ENCODE data around the gene INSL3. TPM values are rescaled to one million over a fixed set of nuclear protein-coding genes. Genes with fewer than 3 reads are reported as not detected.

Gene INSL3
- total RNA-seq, 1 experiment from 2014 or later: not detected

GRCh38 chr19:17855280-17856152, 34.2 kb upstream of the INSL3 start:
- TF ChIP-seq EZH2 (IDR thresholded peaks at IDR 0.05; ENCODE audit: borderline replicate concordance, low read depth, low read length, poor library complexity, severe bottlenecking): no peak
- peak; percentile 97 for TF ChIP-seq CTCF (conservative IDR thresholded peaks at IDR 0.05; ENCODE audit: low read depth, low read length)
- Histone ChIP-seq H3K4me1 (ENCODE audit: insufficient read depth, low read length, poor library complexity, severe bottlenecking) (no peaks in the 10 kb centered on the region), H3K27ac (ENCODE audit: low read depth, low read length, poor library complexity, severe bottlenecking) (no peak overlapping the region), H3K4me3 (ENCODE audit: low read depth, low read length, poor library complexity, severe bottlenecking) (no peak overlapping the region), H3K9me3 (ENCODE audit: low read depth, low read length, poor library complexity, severe bottlenecking) (no peaks in the 10 kb centered on the region), H3K27me3 (replicated peaks; ENCODE audit: insufficient read depth, low read depth, low read length, poor library complexity) (no peaks in the 10 kb centered on the region), H3K36me3 (ENCODE audit: insufficient read depth, low read length, poor library complexity, severe bottlenecking) (peaks cover 3% of the 10 kb centered on the region)
- POLR2A ChIA-PET (ENCODE audit: low non-redundant PET): interaction anchor here (0.6 to 0.7 kb wide), 2 partner anchors 10 to 65 kb away, joined by 3 to 12 read pairs; no protein-coding TSS in a partner anchor
- CTCF ChIA-PET: interaction anchor here (0.5 to 0.8 kb wide), 7 partner anchors 8 to 634 kb away, joined by 3 to 9 read pairs (median 5); partner anchors contain the start of gene JAK3
- intact Hi-C loops (cut with micrococcal nuclease; ENCODE audit: unreplicated experiment): loop anchor here (5.0 to 10.0 kb wide), 4 partner anchors 61 to 413 kb away; partner anchors contain the start of gene B3GNT3
- BruUV-seq (replicated peaks): no TSS peak
- peak; percentile 80 for DNase-seq (ENCODE audit: low spot score)

- no TSS peak for BruUV-seq (replicated peaks)
- intact Hi-C loops (cut with micrococcal nuclease; ENCODE audit: unreplicated experiment): loop anchor here (10.0 kb wide), 2 partner anchors 59 to 249 kb away; partner anchors contain the start of gene B3GNT3
- ChIA-PET POLR2A (ENCODE audit: low non-redundant PET) (interaction anchor here (0.7 kb wide), 1 partner anchor 56 kb away, joined by 18 read pairs; no protein-coding TSS in a partner anchor), CTCF (no interaction called here)
- TF ChIP-seq CTCF (conservative IDR thresholded peaks at IDR 0.05; ENCODE audit: low read depth, low read length) (no peak), EZH2 (IDR thresholded peaks at IDR 0.05; ENCODE audit: borderline replicate concordance, low read depth, low read length, poor library complexity, severe bottlenecking) (no peak)
- Histone ChIP-seq H3K9me3 (ENCODE audit: low read depth, low read length, poor library complexity, severe bottlenecking) (no peaks in the 10 kb centered on the region), H3K27ac (ENCODE audit: low read depth, low read length, poor library complexity, severe bottlenecking) (no peak overlapping the region), H3K4me3 (ENCODE audit: low read depth, low read length, poor library complexity, severe bottlenecking) (no peak overlapping the region), H3K4me1 (ENCODE audit: insufficient read depth, low read length, poor library complexity, severe bottlenecking) (no peaks in the 10 kb centered on the region), H3K36me3 (ENCODE audit: insufficient read depth, low read length, poor library complexity, severe bottlenecking) (no peaks in the 10 kb centered on the region), H3K27me3 (replicated peaks; ENCODE audit: insufficient read depth, low read depth, low read length, poor library complexity) (no peaks in the 10 kb centered on the region)
- DNase-seq (ENCODE audit: low spot score): no peak
Measured at GRCh38 chr19:17854061-17854460, 32.7 kb upstream of the INSL3 start.

GRCh38 chr19:17848595-17849292, 27.4 kb upstream of the INSL3 start:
- no peaks in the 10 kb centered on the region for H3K9me3 ChIP-seq (ENCODE audit: low read depth, low read length, poor library complexity, severe bottlenecking)
- TF ChIP-seq CTCF (conservative IDR thresholded peaks at IDR 0.05; ENCODE audit: low read depth, low read length) (no peak), EZH2 (IDR thresholded peaks at IDR 0.05; ENCODE audit: borderline replicate concordance, low read depth, low read length, poor library complexity, severe bottlenecking) (no peak)
- no peak overlapping the region for H3K27ac ChIP-seq (ENCODE audit: low read depth, low read length, poor library complexity, severe bottlenecking)
- no peaks in the 10 kb centered on the region for H3K27me3 ChIP-seq (replicated peaks; ENCODE audit: insufficient read depth, low read depth, low read length, poor library complexity)
- peaks cover 6% of the 10 kb centered on the region for H3K4me1 ChIP-seq (ENCODE audit: insufficient read depth, low read length, poor library complexity, severe bottlenecking)
- no peak for DNase-seq (ENCODE audit: low spot score)
- intact Hi-C loops (cut with micrococcal nuclease; ENCODE audit: unreplicated experiment): no loop called here
- POLR2A ChIA-PET (ENCODE audit: low non-redundant PET): interaction anchor here (0.6 kb wide), 1 partner anchor 51 kb away, joined by 3 read pairs; no protein-coding TSS in a partner anchor
- H3K4me3 ChIP-seq (ENCODE audit: low read depth, low read length, poor library complexity, severe bottlenecking): no peak overlapping the region
- CTCF ChIA-PET: no interaction called here
- no TSS peak for BruUV-seq (replicated peaks)
- H3K36me3 ChIP-seq (ENCODE audit: insufficient read depth, low read length, poor library complexity, severe bottlenecking): no peaks in the 10 kb centered on the region
